Activated CD8-positive, alpha-beta memory T cell treated with anti-CD3 and anti-CD28 coated beads for 48 hours (primary cell): ENCODE data around the gene RIPPLY2.
"Not testable (repeated sequence)": the region's sequence is repeated elsewhere in the genome, so short reads cannot be mapped to it uniquely, and the experiment has no call there.

Source experiments
- DNase-seq, 3 experiments: peaks; one replicate each; pipeline ENCODE4 v3.0.0-alpha.2; 2020; ENCODE audit warnings: low read depth in 2 of 3, low spot score in 2 of 3

RIPPLY2 gene

GRCh38 chr6:83853178-83854000 is at the start of gene RIPPLY2:
TSS of gene RIPPLY2 (plus strand) at chr6:83853360. CDS start at chr6:83853417, 57 bp downstream.
- no peak for DNase-seq

- DNase-seq = not testable (repeated sequence)
Measured at GRCh38 chr6:83803492-83803891, 49.7 kb upstream of the RIPPLY2 start.

GRCh38 chr6:83804886-83805285 is 48.3 kb upstream of the RIPPLY2 start:
- no peak for DNase-seq

- no peak for DNase-seq
Measured at GRCh38 chr6:83808005-83808404, 45.2 kb upstream of the RIPPLY2 start.

GRCh38 chr6:83808926-83809325 is 44.2 kb upstream of the RIPPLY2 start:
- DNase-seq = no peak

- DNase-seq = no peak
Measured at GRCh38 chr6:83812595-83812994, 40.6 kb upstream of the RIPPLY2 start.

- no peak for DNase-seq
Measured at GRCh38 chr6:83815631-83816272, 37.4 kb upstream of the RIPPLY2 start.

- DNase-seq = no peak
Measured at GRCh38 chr6:83822629-83823169, 30.5 kb upstream of the RIPPLY2 start.

GRCh38 chr6:83824388-83824801 is 28.8 kb upstream of the RIPPLY2 start:
- DNase-seq = no peak

- DNase-seq = no peak
Measured at GRCh38 chr6:83824831-83825230, 28.3 kb upstream of the RIPPLY2 start.

- no peak for DNase-seq
Measured at GRCh38 chr6:83827050-83827449, 26.1 kb upstream of the RIPPLY2 start.

- no peak for DNase-seq
Measured at GRCh38 chr6:83838727-83839126, 14.4 kb upstream of the RIPPLY2 start.

GRCh38 chr6:83844170-83844569 is 9.0 kb upstream of the RIPPLY2 start:
- DNase-seq = no peak

- DNase-seq = no peak
Measured at GRCh38 chr6:83846291-83846690, 6.9 kb upstream of the RIPPLY2 start.

- no peak for DNase-seq
Measured at GRCh38 chr6:83847179-83847578, 6.0 kb upstream of the RIPPLY2 start.

GRCh38 chr6:83849127-83849526 is 4.0 kb upstream of the RIPPLY2 start:
- no peak for DNase-seq

GRCh38 chr6:83849610-83850009 is 3.5 kb upstream of the RIPPLY2 start:
- DNase-seq = no peak

GRCh38 chr6:83852528-83853177 is 507 bp upstream of the RIPPLY2 start:
- no peak for DNase-seq

GRCh38 chr6:83854001-83854501 is 891 bp downstream of the RIPPLY2 start:
- no peak for DNase-seq

- DNase-seq = no peak
Measured at GRCh38 chr6:83854766-83855165, 1.6 kb downstream of the RIPPLY2 start.
